NCI-H2081 (cell line): Measurements from ENCODE around the gene SLC18A2.
"Not testable (repeated sequence)": the region's sequence is repeated elsewhere in the genome, so short reads cannot be mapped to it uniquely, and the experiment has no call there.

Experiments
- DNase-seq, 2 experiments: peaks; one replicate each; lab custom pipeline; 2025; lab: John Stamatoyannopoulos, UW

The SLC18A2 gene

GRCh38 chr10:117262903-117263293 is 22.0 kb downstream of the SLC18A2 start:
- no peak for DNase-seq

GRCh38 chr10:117264782-117265181 is 23.9 kb downstream of the SLC18A2 start:
- DNase-seq = peak in 1 of 2 experiments; percentile 5

GRCh38 chr10:117266400-117266799 is 25.5 kb downstream of the SLC18A2 start:
- no peak for DNase-seq

- no peak for DNase-seq
Measured at GRCh38 chr10:117266812-117267211, 25.9 kb downstream of the SLC18A2 start.

GRCh38 chr10:117268258-117268657 is 27.3 kb downstream of the SLC18A2 start:
- DNase-seq = no peak

GRCh38 chr10:117268907-117269306 is 28.0 kb downstream of the SLC18A2 start:
- no peak for DNase-seq

- no peak for DNase-seq
Measured at GRCh38 chr10:117271427-117271826, 30.5 kb downstream of the SLC18A2 start.

- no peak for DNase-seq
Measured at GRCh38 chr10:117272195-117273076, 31.5 kb downstream of the SLC18A2 start.

- no peak for DNase-seq
Measured at GRCh38 chr10:117273980-117274379, 33.1 kb downstream of the SLC18A2 start.

- no peak for DNase-seq
Measured at GRCh38 chr10:117274509-117274908, 33.6 kb downstream of the SLC18A2 start.

GRCh38 chr10:117275121-117275520 is 34.2 kb downstream of the SLC18A2 start:
- no peak for DNase-seq

GRCh38 chr10:117277675-117278074 is 36.8 kb downstream of the SLC18A2 start:
- no peak for DNase-seq

GRCh38 chr10:117284716-117285494 is 44.0 kb downstream of the SLC18A2 start:
- DNase-seq = no peak

GRCh38 chr10:117290872-117291271 is 50.0 kb downstream of the SLC18A2 start:
- DNase-seq = not testable (repeated sequence)

GRCh38 chr10:117294039-117294645 is 53.2 kb downstream of the SLC18A2 start:
- DNase-seq = no peak

- DNase-seq = no peak
Measured at GRCh38 chr10:117294735-117295134, 53.8 kb downstream of the SLC18A2 start.

GRCh38 chr10:117298219-117298618 is 57.3 kb downstream of the SLC18A2 start:
- DNase-seq = no peak

GRCh38 chr10:117299435-117299834 is 58.5 kb downstream of the SLC18A2 start:
- no peak for DNase-seq

- no peak for DNase-seq
Measured at GRCh38 chr10:117300671-117301070, 59.8 kb downstream of the SLC18A2 start.

GRCh38 chr10:117303451-117303850 is 62.5 kb downstream of the SLC18A2 start:
- not testable (repeated sequence) for DNase-seq

GRCh38 chr10:117306674-117307073 is 65.8 kb downstream of the SLC18A2 start:
- no peak for DNase-seq

- DNase-seq = no peak
Measured at GRCh38 chr10:117311261-117311660, 70.3 kb downstream of the SLC18A2 start.

- no peak for DNase-seq
Measured at GRCh38 chr10:117312430-117312829, 71.5 kb downstream of the SLC18A2 start.
